ENCODE data around the gene INPP4A. TPM values are rescaled to one million over a fixed set of nuclear protein-coding genes. Genes with fewer than 3 reads are reported as not detected.

Gene INPP4A
- total and polyA plus RNA-seq, 2 experiments from 2014 or later = 7.9 to 13.1 TPM

- TF ChIP-seq EZH2phosphoT487 (IDR thresholded peaks at IDR 0.05; ENCODE audit: low read depth, severe bottlenecking, unreplicated experiment) (no peak), EZH2 (IDR thresholded peaks at IDR 0.05; ENCODE audit: borderline replicate concordance) (no peak), CTCF (IDR thresholded peaks at IDR 0.05; ENCODE audit: poor library complexity) (no peak)
- no peaks in the 10 kb centered on the region for H3K9me3 ChIP-seq (ENCODE audit: low read depth)
- no peaks in the 10 kb centered on the region for H3K4me1 ChIP-seq (ENCODE audit: insufficient read depth)
- H3K9me2 ChIP-seq (replicated peaks; ENCODE audit: insufficient read depth) = no peaks in the 10 kb centered on the region
- H3K36me3 ChIP-seq (replicated peaks; ENCODE audit: insufficient read depth, low read depth) = no peaks in the 10 kb centered on the region
- no peaks in the 10 kb centered on the region for H3K27me3 ChIP-seq
- H3K4me3 ChIP-seq = no peak overlapping the region
- H3K79me2 ChIP-seq = no peaks in the 10 kb centered on the region
- H3K4me2 ChIP-seq = no peak overlapping the region
- H2AFZ ChIP-seq = no peak overlapping the region
- no peak overlapping the region for H3K27ac ChIP-seq
- DNase-seq (ENCODE audit: low spot score) = no peak
- no peaks in the 10 kb centered on the region for H4K20me1 ChIP-seq (ENCODE audit: insufficient read depth, poor library complexity, severe bottlenecking)
Observed at GRCh38 chr2:98528349-98528748, 83.7 kb downstream of the INPP4A start.

- Histone ChIP-seq H3K9me3 (ENCODE audit: low read depth) (no peaks in the 10 kb centered on the region), H3K27me3 (no peaks in the 10 kb centered on the region), H3K27ac (no peak overlapping the region), H3K9me2 (replicated peaks; ENCODE audit: insufficient read depth) (no peaks in the 10 kb centered on the region), H3K4me1 (ENCODE audit: insufficient read depth) (no peaks in the 10 kb centered on the region), H3K79me2 (no peaks in the 10 kb centered on the region), H3K4me2 (no peak overlapping the region), H2AFZ (no peak overlapping the region), H3K36me3 (replicated peaks; ENCODE audit: insufficient read depth, low read depth) (no peaks in the 10 kb centered on the region), H4K20me1 (ENCODE audit: insufficient read depth, poor library complexity, severe bottlenecking) (no peaks in the 10 kb centered on the region), H3K4me3 (no peak overlapping the region)
- DNase-seq (ENCODE audit: low spot score) = no peak
- TF ChIP-seq EZH2phosphoT487 (IDR thresholded peaks at IDR 0.05; ENCODE audit: low read depth, severe bottlenecking, unreplicated experiment) = no peak
- no peak for TF ChIP-seq EZH2 (IDR thresholded peaks at IDR 0.05; ENCODE audit: borderline replicate concordance)
- no peak for TF ChIP-seq CTCF (IDR thresholded peaks at IDR 0.05; ENCODE audit: poor library complexity)
- 88% methylated on average over 1 of the region's 1 CpG for WGBS (ENCODE audit: low lambda C conversion rate, missing lambda C conversion rate)
Observed at GRCh38 chr2:98530114-98530513, 85.5 kb downstream of the INPP4A start.

- no peak for TF ChIP-seq EZH2 (IDR thresholded peaks at IDR 0.05; ENCODE audit: borderline replicate concordance)
- no peak for TF ChIP-seq CTCF (IDR thresholded peaks at IDR 0.05; ENCODE audit: poor library complexity)
- no peak overlapping the region for H3K4me3 ChIP-seq
- no peaks in the 10 kb centered on the region for H3K79me2 ChIP-seq
- no peaks in the 10 kb centered on the region for H3K27me3 ChIP-seq
- no peaks in the 10 kb centered on the region for H4K20me1 ChIP-seq (ENCODE audit: insufficient read depth, poor library complexity, severe bottlenecking)
- H3K9me3 ChIP-seq (ENCODE audit: low read depth) = no peaks in the 10 kb centered on the region
- H3K4me2 ChIP-seq = no peak overlapping the region
- WGBS (ENCODE audit: low lambda C conversion rate, missing lambda C conversion rate) = 94% methylated on average over 6 of the region's 6 CpGs
- no peak for DNase-seq (ENCODE audit: low spot score)
- no peaks in the 10 kb centered on the region for H3K4me1 ChIP-seq (ENCODE audit: insufficient read depth)
- no peaks in the 10 kb centered on the region for H3K9me2 ChIP-seq (replicated peaks; ENCODE audit: insufficient read depth)
- H3K36me3 ChIP-seq (replicated peaks; ENCODE audit: insufficient read depth, low read depth) = no peaks in the 10 kb centered on the region
- no peak overlapping the region for H2AFZ ChIP-seq
- H3K27ac ChIP-seq = no peak overlapping the region
Observed at GRCh38 chr2:98532756-98533155, 88.1 kb downstream of the INPP4A start.

- no peaks in the 10 kb centered on the region for H3K36me3 ChIP-seq (replicated peaks; ENCODE audit: insufficient read depth, low read depth)
- no peak overlapping the region for H2AFZ ChIP-seq
- no peak for DNase-seq (ENCODE audit: low spot score)
- H3K27me3 ChIP-seq = no peaks in the 10 kb centered on the region
- H3K4me2 ChIP-seq = no peak overlapping the region
- H4K20me1 ChIP-seq (ENCODE audit: insufficient read depth, poor library complexity, severe bottlenecking) = no peaks in the 10 kb centered on the region
- H3K4me1 ChIP-seq (ENCODE audit: insufficient read depth) = no peaks in the 10 kb centered on the region
- WGBS (ENCODE audit: low lambda C conversion rate, missing lambda C conversion rate) = 100% methylated on average over 1 of the region's 1 CpG
- no peaks in the 10 kb centered on the region for H3K79me2 ChIP-seq
- TF ChIP-seq EZH2phosphoT487 (IDR thresholded peaks at IDR 0.05; ENCODE audit: low read depth, severe bottlenecking, unreplicated experiment) = no peak
- no peak for TF ChIP-seq EZH2 (IDR thresholded peaks at IDR 0.05; ENCODE audit: borderline replicate concordance)
- no peak for TF ChIP-seq CTCF (IDR thresholded peaks at IDR 0.05; ENCODE audit: poor library complexity)
- H3K9me2 ChIP-seq (replicated peaks; ENCODE audit: insufficient read depth) = no peaks in the 10 kb centered on the region
- H3K27ac ChIP-seq = no peak overlapping the region
- H3K4me3 ChIP-seq = no peak overlapping the region
- no peaks in the 10 kb centered on the region for H3K9me3 ChIP-seq (ENCODE audit: low read depth)
Observed at GRCh38 chr2:98533547-98533946, 88.9 kb downstream of the INPP4A start.

Data from hepatocyte (in vitro differentiated cells).